ENCODE results near the gene VPS45.

DNA sequence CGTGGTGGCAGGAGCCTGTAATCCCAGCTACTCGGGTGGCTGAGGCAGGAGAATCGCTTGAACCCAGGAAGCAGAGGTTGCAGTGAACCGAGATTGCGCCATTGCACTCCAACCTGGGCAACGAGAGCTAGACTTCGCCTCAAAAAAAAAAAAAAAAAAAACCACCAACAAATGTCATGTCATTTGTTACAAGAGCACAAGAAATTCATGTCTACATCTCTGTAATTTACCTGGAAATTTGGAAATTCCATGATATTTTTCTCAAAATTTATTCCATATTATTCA lies 16.5 kb upstream of the VPS45 start:
- TF ChIP-seq CTCF (IDR thresholded peaks at IDR 0.05; ENCODE audit: insufficient read depth, low read length, poor library complexity, severe bottlenecking) = no peak
- no peak for TF ChIP-seq EZH2phosphoT487 (conservative IDR thresholded peaks at IDR 0.05; ENCODE audit: low read length)

Data from SU-DHL-6 (cell line).